Calu3 (cell line): ENCODE measurements around the gene SRSF12. TPM values are rescaled to one million over a fixed set of nuclear protein-coding genes. Genes with fewer than 3 reads are reported as not detected.

ENCODE experiments used
- BruUV-seq: library from RNA; stranded (reverse); fragments of 400-500 nt; replicated peaks from 2 replicates; lab custom pipeline; 2021; lab: Mats Ljungman, UMichigan
- CTCF ChIA-PET: fragments of 300-600 bp; sonication (Branson Sonifier 250); formaldehyde crosslinking; loops from one replicate; lab custom pipeline; 2022; ENCODE audit warnings: antibody characterized with exemption; lab: Charles Lee
- DNase-seq: peaks from one replicate; pipeline ENCODE4 v3.0.0; 2022
- H3K27ac Mint-ChIP-seq: one replicate; pipeline ENCODE4 v1.8.0; 2022; ENCODE audit warnings: mixed read lengths; ENCODE audit not compliant: unreplicated experiment
- H3K27me3 Mint-ChIP-seq: one replicate; pipeline ENCODE4 v1.8.0; 2022; ENCODE audit warnings: mixed read lengths; ENCODE audit not compliant: unreplicated experiment
- H3K36me3 Mint-ChIP-seq: one replicate; pipeline ENCODE4 v1.8.0; 2022; ENCODE audit warnings: mild to moderate bottlenecking, moderate library complexity, mixed read lengths; ENCODE audit not compliant: insufficient read depth, unreplicated experiment
- H3K4me1 Mint-ChIP-seq: one replicate; pipeline ENCODE4 v1.8.0; 2022; ENCODE audit warnings: mild to moderate bottlenecking, low read depth, mixed read lengths; ENCODE audit not compliant: unreplicated experiment
- H3K4me3 Mint-ChIP-seq: one replicate; pipeline ENCODE4 v1.8.0; 2022; ENCODE audit warnings: mild to moderate bottlenecking, low read depth, moderate library complexity, mixed read lengths; ENCODE audit not compliant: unreplicated experiment
- H3K9me3 Mint-ChIP-seq: one replicate; pipeline ENCODE4 v1.8.0; 2022; ENCODE audit warnings: low read depth, mixed read lengths; ENCODE audit not compliant: unreplicated experiment
- intact Hi-C: fragments of 100-400 bp; cut with micrococcal nuclease; formaldehyde crosslinking; loops from one replicate; pipeline ENCODE4 v1.10.0; 2022; ENCODE audit not compliant: unreplicated experiment
- total RNA-seq: library from RNA; stranded (reverse); gene quantifications from 2 replicates; pipeline ENCODE4 v1.2.3, GENCODE V29; 2022
- TF ChIP-seq, protein P1 (sequence below): fragments of 200-600 bp; IDR thresholded peaks from one replicate; pipeline ENCODE4 v1.8.0; 2022; ENCODE audit warnings: antibody characterized with exemption; ENCODE audit not compliant: unreplicated experiment

The SRSF12 gene
- total RNA-seq, 1 experiment from 2014 or later: 1.8 TPM

DNA sequence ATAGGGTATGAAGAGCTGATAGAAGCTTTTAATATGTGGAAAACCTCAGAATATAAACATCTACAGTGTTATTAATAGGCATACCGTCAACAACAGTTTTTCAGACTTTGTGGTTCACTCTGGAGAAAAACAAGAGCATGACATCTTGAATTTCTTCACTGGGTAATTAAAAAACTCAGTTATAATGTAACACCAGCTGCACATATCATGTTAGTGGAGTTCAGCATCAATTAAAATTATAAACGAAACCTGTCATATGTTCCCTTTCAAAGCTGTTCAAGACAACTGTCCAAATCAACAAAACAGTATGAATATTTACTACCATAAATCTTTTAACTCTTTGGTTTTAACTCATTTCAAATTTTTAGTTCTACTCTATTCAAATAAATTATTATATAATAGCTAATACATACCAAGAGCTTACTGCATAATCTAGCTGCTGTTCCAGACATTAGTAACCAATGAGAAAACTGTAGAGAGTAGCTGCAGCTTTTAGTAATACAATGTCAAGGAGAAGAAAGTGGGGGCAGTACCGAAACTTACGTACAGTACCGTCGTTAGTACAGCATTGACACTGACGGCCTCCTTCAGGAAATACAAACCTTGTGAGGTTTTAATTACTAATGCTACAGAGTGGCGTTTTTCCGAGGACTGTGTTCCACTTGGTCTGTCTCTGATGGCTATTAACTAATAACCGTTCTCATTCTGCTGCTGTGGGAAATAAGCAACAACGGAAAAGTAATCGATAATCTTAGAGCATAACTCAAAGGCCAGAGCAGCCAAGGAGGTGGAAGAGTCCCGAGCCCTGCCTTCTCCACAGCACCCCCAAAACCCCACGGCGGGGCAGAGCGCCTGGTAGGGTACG lies 27.5 kb upstream of the SRSF12 start:
- intact Hi-C loops: no loop called here
- Mint-ChIP-seq H3K27ac (peak overlapping the region; percentile 86), H3K4me1 (peaks cover 34% of the 10 kb centered on the region), H3K4me3 (peak overlapping the region; percentile 81), H3K36me3 (peaks cover 30% of the 10 kb centered on the region), H3K9me3 (no peaks in the 10 kb centered on the region), H3K27me3 (no peaks in the 10 kb centered on the region)
- DNase-seq: no peak
- BruUV-seq: no TSS peak
- CTCF ChIA-PET: interaction anchor here (0.9 kb wide), 1 partner anchor 62 kb away, joined by 3 read pairs; no protein-coding TSS in a partner anchor
- TF ChIP-seq, protein P1, sequence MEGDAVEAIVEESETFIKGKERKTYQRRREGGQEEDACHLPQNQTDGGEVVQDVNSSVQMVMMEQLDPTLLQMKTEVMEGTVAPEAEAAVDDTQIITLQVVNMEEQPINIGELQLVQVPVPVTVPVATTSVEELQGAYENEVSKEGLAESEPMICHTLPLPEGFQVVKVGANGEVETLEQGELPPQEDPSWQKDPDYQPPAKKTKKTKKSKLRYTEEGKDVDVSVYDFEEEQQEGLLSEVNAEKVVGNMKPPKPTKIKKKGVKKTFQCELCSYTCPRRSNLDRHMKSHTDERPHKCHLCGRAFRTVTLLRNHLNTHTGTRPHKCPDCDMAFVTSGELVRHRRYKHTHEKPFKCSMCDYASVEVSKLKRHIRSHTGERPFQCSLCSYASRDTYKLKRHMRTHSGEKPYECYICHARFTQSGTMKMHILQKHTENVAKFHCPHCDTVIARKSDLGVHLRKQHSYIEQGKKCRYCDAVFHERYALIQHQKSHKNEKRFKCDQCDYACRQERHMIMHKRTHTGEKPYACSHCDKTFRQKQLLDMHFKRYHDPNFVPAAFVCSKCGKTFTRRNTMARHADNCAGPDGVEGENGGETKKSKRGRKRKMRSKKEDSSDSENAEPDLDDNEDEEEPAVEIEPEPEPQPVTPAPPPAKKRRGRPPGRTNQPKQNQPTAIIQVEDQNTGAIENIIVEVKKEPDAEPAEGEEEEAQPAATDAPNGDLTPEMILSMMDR: no peak

DNA sequence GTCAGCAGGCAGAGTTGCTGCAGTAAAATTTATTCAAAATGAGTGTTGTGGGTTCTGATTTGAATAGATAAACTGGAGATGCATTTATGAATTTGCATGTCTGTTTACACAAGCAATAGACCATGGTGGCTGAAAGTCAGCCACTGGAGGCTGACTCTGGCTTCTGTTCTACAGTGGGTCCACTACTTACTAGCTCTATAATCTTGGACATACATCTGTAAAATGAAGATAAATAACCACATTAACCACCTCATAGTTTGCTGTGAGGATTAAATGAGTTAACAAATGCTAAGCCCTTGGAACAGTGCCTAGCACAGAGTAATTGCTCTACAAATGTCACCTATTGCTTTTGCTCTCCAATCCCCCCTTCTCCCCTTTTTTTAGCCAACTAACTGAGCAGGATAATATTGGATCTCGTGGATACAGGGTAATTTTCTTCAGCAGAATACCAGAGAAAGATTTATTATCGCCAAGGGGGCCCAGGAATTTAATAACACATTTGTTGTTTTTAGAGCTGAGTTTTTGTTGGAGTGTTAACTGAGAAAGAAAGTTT lies 26.6 kb upstream of the SRSF12 start:
- H3K27ac Mint-ChIP-seq: no peak overlapping the region
- H3K36me3 Mint-ChIP-seq: peaks cover 30% of the 10 kb centered on the region
- TF ChIP-seq, protein P1: no peak
- no peak overlapping the region for H3K4me3 Mint-ChIP-seq
- DNase-seq: no peak
- intact Hi-C loops: no loop called here
- peaks cover 41% of the 10 kb centered on the region for H3K4me1 Mint-ChIP-seq
- BruUV-seq: no TSS peak
- CTCF ChIA-PET: interaction anchor here (0.9 to 1.0 kb wide), 2 partner anchors 26 to 61 kb away, joined by 3 read pairs; no protein-coding TSS in a partner anchor
- no peaks in the 10 kb centered on the region for H3K9me3 Mint-ChIP-seq
- H3K27me3 Mint-ChIP-seq: no peaks in the 10 kb centered on the region

DNA sequence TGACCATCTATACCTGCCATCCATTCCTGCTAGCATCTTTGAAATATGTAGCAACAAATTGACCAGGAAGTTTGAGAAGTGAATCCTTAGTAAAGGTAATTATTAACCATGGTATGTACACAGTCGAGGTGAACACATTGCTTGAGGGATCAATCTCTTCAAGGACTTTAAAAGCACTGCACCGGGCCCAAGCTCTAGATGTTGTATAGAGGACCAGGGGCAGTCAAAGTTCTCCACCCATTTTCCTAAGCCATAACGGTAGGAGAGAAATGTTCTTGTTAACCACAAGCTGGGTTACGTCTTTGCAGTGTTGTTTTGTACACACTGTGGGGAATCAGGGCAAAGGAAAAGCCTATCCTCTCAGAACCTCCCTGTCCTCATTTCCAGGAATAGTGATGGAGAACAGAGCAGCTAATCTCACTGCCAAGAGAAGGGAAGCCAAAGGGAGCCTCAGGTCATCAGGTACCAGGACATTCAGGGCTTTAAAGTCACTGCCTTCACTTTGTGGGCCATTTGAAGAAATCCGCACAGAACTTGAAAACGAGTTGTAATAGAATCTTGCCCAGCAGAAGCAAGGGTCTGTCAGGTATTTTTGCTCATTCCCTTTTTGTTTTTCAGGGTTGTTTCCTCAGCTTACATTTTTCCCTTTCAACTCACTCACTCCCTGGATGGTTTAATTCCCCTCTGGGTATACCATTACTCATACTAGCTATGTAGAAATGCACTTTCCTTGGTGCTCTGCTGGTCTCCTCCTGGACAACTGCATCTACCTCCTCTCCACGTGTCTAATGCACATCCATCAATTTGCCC lies 22.7 kb upstream of the SRSF12 start:
- Mint-ChIP-seq H3K27ac (peak overlapping the region; percentile 9), H3K9me3 (no peaks in the 10 kb centered on the region), H3K4me1 (peaks cover 29% of the 10 kb centered on the region), H3K36me3 (peaks cover 2% of the 10 kb centered on the region), H3K4me3 (no peak overlapping the region), H3K27me3 (no peaks in the 10 kb centered on the region)
- intact Hi-C loops: loop anchor here (2.0 kb wide), 1 partner anchor 18 kb away; no protein-coding TSS in a partner anchor
- DNase-seq: no peak
- TF ChIP-seq, protein P1: no peak
- BruUV-seq: no TSS peak
- CTCF ChIA-PET: interaction anchor here (0.6 to 2.4 kb wide), 3 partner anchors 18 to 56 kb away, joined by 3 to 5 read pairs (median 3); no protein-coding TSS in a partner anchor
